ENCODE results near the gene ZMYND11.

ZMYND11 gene

DNA sequence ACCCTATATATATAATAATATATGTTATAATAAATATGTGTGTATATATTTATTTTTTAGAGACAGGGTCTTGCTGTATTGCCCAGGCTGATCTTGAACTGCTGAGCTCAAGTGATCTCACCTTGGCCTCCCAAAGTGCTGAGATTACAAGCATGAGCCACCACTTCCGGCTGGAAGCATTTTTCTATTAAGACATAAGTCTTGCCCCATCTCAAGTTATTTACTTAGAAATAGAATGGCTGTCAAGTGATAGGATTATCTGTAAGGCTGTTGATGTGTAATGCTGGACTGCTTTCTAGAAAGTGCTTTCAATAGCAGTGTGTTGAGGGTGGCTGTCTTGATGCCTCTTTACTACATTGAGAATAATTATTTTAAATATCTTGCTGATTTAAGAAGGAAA, 65.2 kb downstream of the ZMYND11 start:
- DNase-seq, result no peak

DNA sequence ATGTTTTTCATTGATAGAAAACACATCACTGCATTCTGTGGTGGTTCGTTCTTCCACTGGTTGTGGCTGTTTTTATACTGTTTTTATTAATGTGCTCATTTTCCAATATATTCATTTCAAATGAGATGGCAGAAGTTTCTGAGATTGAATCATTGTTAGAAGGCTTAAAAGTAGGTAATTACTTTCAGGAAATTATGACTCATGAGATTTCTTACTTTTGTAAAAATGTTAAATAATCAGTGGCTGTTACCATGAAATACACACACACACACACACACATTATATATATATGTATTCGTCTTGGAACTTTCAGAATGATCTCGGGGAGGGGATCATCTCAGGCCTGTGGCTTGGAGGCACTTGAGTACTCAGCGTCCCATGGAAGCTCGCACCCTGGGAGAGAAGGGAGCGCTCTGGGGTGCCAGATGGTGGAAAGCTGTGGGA, 66.1 kb downstream of the ZMYND11 start:
- no peak for DNase-seq

DNA sequence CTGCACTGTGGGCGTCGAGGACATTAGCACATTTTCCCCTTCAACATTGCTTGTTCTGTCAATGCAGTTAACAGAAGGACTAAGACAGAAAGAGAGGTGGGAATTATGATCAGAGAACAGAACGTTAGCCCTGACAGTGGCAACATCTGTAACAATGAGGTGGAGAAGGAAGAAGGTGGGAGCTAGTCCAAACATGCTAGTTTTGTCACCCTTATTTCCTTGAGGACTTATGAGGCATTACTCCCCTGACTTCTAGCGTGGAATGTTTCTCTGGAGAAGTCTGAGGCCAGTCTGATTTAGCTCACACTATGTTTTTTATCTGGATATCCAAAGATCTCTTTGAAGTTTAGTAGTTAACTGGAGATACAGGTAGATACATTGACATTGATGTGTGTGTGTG, 73.4 kb downstream of the ZMYND11 start:
- DNase-seq, result no peak

- DNase-seq, result no peak
Observed at GRCh38 chr10:209357-209756, 74.1 kb downstream of the ZMYND11 start.

- DNase-seq, result no peak
Observed at GRCh38 chr10:210297-210696, 75.0 kb downstream of the ZMYND11 start.

DNA sequence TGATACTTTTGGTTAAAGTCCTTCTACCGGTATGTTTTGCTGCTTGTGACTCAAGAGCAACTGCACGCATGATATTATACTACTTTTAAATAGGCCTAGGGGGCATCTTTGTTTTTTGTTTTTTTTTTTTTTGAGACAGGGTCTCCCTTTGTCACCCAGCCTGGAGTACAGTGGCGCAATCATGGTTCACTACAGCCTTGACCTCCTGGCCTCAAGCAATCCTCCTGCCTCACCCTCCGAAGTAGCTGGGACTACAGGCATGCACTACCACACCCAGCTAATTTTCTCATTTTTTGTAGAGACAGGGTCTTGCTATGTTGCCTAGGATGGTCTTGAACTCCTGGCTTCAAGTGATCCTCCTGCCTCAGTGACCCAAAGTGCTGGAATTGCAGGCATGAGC, 80.2 kb downstream of the ZMYND11 start:
- DNase-seq, result no peak

DNA sequence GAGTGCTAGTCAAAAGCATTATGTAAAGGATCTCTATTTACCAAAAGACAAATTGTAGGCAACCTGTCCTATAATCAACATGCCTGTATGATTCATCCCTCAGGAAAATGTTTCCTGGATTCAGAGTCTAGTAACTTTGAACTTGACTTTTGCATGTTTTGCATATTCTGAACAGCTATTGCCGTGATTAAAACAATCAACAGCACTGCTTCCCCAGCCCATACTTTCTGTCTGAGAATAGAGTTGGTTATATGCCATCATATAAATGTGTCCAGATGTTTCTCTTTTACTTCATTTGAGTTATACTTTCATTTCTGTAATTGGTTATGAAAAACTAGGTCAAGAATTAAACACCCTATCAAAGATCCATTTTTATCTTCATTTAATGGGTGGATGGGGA, 83.5 kb downstream of the ZMYND11 start:
- no peak for DNase-seq

DNA sequence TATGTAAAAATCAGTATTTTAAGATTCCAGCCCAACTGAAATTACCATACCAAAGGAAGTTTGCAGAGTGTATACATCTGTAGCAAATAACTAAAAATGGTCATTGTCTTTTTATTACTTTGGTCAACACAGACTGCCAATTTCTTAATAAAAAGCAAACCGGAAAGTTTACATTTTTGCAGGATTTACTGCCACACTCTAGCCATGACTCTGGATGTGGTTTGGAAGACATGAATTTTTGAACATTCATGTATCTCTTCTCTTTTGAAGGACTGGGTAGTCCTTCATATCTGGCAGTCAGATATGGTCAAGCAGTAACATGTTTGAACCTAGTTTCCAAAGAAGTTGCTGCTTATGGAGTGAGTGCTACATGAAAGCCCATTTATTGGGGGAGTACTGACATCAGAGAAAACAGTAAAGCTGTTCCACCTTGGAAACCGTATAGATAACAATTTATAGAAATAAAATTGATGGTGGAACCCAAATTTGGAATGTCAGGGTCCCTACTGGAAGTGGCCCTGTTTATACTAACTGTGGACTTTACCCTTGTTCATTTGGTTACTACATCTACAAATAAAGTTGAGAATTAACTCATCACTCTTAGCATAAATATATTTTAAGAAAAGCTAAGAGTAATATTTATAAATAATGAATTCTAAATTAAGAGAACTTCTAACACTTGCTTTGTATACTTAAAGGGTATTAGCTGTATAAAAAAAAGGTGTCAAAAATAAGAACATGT, 84.6 kb downstream of the ZMYND11 start:
- DNase-seq, result no peak

DNA sequence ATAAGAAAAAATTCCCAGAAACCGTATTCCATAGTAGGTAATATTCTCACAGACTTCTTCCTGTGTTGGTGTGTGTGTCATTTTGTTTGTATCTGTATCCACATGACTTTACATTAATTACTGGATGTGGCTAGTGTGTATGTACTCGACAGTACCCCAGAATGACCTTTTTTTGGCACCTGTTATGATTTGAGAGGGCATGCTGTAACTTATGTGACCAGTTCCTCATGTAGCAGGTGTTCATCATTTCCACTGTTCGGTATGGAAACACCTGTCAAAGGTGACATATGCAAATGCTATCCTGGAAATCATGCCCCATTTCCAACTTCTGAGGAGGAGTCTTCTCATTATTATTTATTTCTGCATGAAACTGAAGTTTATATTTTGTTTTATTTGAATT, 89.3 kb downstream of the ZMYND11 start:
- no peak for DNase-seq

- DNase-seq, result no peak
Observed at GRCh38 chr10:226018-226417, 90.8 kb downstream of the ZMYND11 start.

- no peak for DNase-seq
Observed at GRCh38 chr10:227014-227413, 91.8 kb downstream of the ZMYND11 start.

DNA sequence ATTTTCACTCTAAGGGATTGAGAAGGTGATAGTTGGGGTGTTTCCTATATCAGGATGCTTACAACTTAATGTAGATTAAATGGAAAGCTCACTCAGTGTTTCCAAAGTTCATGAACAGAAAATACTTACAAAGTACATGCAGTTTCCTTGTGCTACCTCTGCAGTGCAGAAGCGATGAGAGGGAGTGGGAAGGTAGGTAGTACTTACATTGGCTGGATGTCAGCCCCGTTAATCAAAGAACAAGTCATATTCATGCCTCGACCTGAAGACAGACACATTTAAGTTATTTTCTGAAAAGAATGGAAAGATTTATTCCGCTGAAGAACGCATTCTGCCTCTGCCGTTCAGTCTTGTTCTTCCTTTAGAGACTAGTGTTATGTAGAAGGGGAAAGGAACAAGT, 93.1 kb downstream of the ZMYND11 start:
- no peak for DNase-seq

DNA sequence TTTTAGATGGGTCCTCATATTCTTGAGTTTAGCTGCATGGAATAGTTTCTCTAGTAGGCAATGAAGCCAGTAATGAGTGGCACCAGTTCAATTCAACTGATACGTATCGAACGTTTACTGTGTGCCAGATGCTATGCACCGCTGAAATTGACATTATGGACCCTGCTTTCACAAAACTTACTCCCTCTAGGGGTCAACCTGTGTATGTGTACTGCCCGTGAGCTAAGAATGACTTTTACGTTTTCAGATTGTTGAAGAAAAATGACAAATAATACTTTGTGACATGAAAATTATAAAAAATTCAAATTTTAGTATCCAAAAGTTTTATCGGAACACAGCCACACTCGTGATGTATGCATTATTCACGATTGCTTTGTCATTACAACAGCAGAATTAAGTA, 95.5 kb downstream of the ZMYND11 start:
- no peak for DNase-seq

DNA sequence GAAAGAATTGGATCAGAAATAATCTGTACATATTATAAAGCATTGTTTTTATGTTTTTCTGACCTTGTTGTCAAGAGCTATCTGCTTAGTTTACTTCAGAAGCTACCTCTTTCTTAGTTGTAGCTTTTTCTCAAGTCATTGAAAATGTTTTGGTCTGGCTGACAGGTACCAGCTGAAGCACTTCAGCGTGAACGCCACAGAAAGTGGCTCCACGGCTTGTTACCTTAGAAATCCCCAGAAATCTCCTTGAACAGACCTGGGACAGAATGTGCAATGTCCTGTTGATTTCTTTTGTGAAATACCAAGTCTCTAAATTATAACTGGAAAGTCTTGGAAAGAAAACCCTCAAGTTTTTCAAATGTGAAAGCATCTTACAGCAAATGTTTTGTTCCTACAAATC, 96.8 kb downstream of the ZMYND11 start:
- DNase-seq, result no peak

GRCh38 chr10:232878-233277, 97.6 kb downstream of the ZMYND11 start:
- DNase-seq, result no peak

- no peak for DNase-seq
Observed at GRCh38 chr10:234708-235406, 99.6 kb downstream of the ZMYND11 start.

DNA sequence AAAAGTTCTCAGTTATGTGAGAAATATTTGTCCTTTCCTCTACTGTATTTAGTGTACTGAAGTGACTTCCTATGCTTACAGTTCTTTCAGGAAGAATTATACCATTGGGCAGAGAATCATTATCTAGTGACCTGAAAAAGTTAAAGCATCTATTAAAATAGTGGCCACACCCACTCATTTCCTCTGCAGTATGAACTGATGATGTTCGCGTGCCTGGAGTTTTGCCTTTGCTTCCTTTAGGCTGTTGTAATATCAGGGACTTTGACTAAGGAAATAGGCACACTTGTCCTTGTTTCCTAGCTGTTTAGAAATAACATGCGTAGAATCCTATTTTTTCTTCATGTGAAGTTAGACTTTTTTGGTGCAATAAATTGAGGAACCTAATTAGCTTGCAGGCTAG, 100.7 kb downstream of the ZMYND11 start:
- DNase-seq, result no peak

DNA sequence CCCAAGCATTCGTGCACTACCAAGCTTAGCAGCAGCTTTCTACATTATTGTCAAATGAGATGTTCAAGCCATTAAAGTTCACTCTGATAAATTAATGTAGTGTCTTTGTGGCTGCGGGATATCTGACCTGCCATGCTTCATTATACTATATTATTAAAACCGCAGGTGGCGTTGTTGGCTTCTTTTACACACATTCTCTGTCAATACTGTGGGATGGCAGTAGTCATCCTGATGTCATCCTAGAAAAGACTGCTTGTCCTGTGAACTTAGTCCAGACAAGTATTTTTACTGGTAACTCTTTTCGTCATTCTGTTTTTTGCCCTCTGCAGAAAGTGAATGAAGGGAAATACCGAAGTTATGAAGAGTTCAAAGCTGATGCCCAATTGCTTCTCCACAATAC, 103.9 kb downstream of the ZMYND11 start:
- no peak for DNase-seq

GRCh38 chr10:241451-241850, 106.2 kb downstream of the ZMYND11 start:
- DNase-seq, result no peak

- no peak for DNase-seq
Observed at GRCh38 chr10:241966-242643, 106.8 kb downstream of the ZMYND11 start.

DNA sequence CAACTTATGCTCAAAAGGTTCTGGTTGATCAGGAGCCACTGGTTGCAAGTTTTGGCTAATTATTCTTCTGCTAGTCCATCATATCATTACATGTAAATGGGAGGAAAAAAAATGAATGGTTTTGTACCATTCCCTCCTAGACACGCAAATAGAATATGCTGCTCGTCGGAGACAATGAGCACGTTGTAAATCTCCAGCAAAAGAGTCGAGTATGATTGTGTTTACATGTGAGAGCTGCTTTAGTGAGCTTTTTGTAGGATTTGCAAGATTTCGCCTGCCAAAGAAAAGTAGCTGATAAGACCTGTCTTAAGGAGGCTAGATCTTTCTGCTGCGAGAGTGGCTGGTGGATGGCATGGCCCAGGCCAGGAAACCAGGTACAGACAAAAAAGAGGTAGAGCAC, 109.0 kb downstream of the ZMYND11 start:
- no peak for DNase-seq

DNA sequence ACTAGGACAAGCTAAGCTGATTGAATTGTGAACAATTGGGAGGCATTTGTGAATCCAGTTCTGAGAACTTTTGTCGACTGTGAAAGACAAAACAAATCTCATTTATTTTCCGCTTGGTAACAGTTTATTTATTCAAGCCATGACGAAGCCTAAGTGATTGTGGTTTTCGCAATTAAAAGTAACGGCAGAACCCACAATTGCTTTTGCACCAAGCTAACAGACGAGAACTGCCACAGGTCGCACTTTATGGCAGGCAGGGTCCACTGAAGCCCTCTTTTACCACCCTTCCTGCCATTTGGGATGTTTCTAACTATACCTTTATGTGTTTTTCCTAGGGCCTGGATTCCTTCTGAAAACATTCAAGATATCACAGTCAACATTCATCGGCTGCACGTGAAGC, 111.2 kb downstream of the ZMYND11 start:
- DNase-seq, result no peak

- DNase-seq, result no peak
Observed at GRCh38 chr10:247480-247879, 112.2 kb downstream of the ZMYND11 start.

- no peak for DNase-seq
Observed at GRCh38 chr10:248307-248706, 113.1 kb downstream of the ZMYND11 start.
